Measurements from ENCODE around the gene ARAP2.

Gene ARAP2

DNA sequence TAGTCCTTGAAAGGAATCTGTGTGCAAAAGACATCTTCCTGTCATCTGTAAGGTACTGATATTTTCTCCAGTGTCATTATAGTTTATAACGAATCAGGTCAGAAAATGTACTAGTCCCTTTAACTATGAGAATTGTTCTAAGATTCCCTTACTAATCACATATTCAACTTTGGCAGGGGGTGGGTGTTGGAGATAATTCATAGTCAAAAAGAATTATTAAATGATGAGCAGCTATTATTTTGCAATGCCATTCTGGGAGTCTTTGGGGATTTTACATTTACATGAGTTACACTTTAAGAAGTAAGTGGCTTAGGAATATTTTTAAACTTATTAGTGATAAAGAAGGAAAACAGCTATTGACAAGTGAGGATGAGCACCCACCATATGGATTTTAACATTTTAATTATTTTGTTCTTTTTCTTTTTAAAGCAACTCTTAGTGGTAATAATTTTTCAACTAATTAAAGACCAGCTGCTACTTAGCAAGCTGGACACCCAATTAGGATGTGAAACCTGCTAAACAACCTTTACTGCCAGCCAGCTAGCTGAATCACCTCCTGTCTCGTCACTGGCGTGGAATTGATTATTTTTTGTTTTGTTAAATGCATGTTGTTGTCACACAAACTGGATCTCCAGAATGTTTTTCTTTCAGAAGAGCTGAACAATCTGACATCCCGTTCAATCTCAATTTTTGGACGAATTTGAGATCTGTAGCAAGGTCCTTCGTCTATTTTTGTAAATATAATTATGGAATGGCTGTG lies 219.2 kb downstream of the ARAP2 start:
- H3K36me3 ChIP-seq (ENCODE audit: insufficient read depth): no peaks in the 10 kb centered on the region
- no peaks in the 10 kb centered on the region for H3K27me3 ChIP-seq (ENCODE audit: insufficient read depth, low read depth)
- no peak overlapping the region for H3K9ac ChIP-seq
- no peak overlapping the region for H3K4me3 ChIP-seq (IDR thresholded peaks at IDR 0.05; ENCODE audit: insufficient read depth, low read depth, low read length)
- H4K20me1 ChIP-seq (ENCODE audit: insufficient read depth): no peaks in the 10 kb centered on the region
- H3K4me2 ChIP-seq: no peak overlapping the region
- H3K79me2 ChIP-seq (ENCODE audit: insufficient read depth, low read depth): no peaks in the 10 kb centered on the region
- TF ChIP-seq, protein P1, sequence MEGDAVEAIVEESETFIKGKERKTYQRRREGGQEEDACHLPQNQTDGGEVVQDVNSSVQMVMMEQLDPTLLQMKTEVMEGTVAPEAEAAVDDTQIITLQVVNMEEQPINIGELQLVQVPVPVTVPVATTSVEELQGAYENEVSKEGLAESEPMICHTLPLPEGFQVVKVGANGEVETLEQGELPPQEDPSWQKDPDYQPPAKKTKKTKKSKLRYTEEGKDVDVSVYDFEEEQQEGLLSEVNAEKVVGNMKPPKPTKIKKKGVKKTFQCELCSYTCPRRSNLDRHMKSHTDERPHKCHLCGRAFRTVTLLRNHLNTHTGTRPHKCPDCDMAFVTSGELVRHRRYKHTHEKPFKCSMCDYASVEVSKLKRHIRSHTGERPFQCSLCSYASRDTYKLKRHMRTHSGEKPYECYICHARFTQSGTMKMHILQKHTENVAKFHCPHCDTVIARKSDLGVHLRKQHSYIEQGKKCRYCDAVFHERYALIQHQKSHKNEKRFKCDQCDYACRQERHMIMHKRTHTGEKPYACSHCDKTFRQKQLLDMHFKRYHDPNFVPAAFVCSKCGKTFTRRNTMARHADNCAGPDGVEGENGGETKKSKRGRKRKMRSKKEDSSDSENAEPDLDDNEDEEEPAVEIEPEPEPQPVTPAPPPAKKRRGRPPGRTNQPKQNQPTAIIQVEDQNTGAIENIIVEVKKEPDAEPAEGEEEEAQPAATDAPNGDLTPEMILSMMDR (conservative IDR thresholded peaks at IDR 0.05; ENCODE audit: low read depth, low read length): no peak
- H3K4me1 ChIP-seq (ENCODE audit: low read depth, poor library complexity, severe bottlenecking): no peaks in the 10 kb centered on the region
- H2AFZ ChIP-seq (ENCODE audit: low read depth): no peak overlapping the region
- H3K27ac ChIP-seq: no peak overlapping the region

DNA sequence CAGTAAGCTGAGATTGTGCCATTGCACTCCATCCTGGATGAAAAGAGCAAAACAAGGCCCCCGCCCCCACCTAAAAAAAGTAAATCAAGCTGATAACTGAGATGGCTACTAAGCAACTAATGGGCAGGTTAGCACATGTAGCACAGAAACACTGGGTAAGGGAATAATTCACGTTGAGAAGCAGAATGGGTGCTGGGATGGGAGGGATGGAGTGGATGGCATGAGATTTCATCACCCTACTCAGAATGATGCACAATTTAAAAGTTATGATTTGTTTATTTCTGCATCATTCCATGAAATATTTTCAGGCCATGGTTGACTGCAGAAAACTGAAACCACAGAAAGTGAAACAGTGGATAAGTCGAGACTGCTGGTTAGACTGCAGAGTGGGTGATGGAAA lies 224.0 kb downstream of the ARAP2 start:
- Histone ChIP-seq H3K4me1 (ENCODE audit: low read depth, poor library complexity, severe bottlenecking) (no peaks in the 10 kb centered on the region), H2AFZ (ENCODE audit: low read depth) (no peak overlapping the region), H3K4me2 (no peak overlapping the region), H3K79me2 (ENCODE audit: insufficient read depth, low read depth) (no peaks in the 10 kb centered on the region), H3K27ac (no peak overlapping the region), H4K20me1 (ENCODE audit: insufficient read depth) (no peaks in the 10 kb centered on the region), H3K36me3 (ENCODE audit: insufficient read depth) (no peaks in the 10 kb centered on the region), H3K4me3 (IDR thresholded peaks at IDR 0.05; ENCODE audit: insufficient read depth, low read depth, low read length) (no peak overlapping the region), H3K9ac (no peak overlapping the region), H3K27me3 (ENCODE audit: insufficient read depth, low read depth) (no peaks in the 10 kb centered on the region)
- TF ChIP-seq, protein P1 (conservative IDR thresholded peaks at IDR 0.05; ENCODE audit: low read depth, low read length): no peak

Data from KMS-11 (cell line).